Prostate gland (tissue), 2 donors: Measurements from ENCODE around the gene WDR93.

Experiments
- CTCF ChIP-seq, 4 experiments: fragments of 200-600 bp in 2 of 4; fragments of 450-650 bp in 2 of 4; sonication (generic) in 2 of 4; IDR thresholded peaks; 1 replicate in 3 of 4; 2 replicates in 1 of 4; pipeline ENCODE4 v1.5.1; 2016 to 2019; ENCODE audit warnings: antibody characterized with exemption in 4 of 4, mild to moderate bottlenecking in 2 of 4, moderate library complexity in 2 of 4
- POLR2A ChIP-seq: fragments of 450-650 bp; IDR thresholded peaks from one replicate; pipeline ENCODE4 v1.6.1; 2016; ENCODE audit warnings: antibody characterized with exemption, mild to moderate bottlenecking

- TF ChIP-seq CTCF (IDR thresholded peaks at IDR 0.05): no peak
- no peak for TF ChIP-seq POLR2A
These were observed 42.3 kb upstream of the WDR93 start for GRCh38 chr15:89648106-89649012.
